Activated B cell treated with CpG ODN at 0.5 μM for 24 hours (primary cell): ENCODE data around the gene ZBTB16. TPM values are rescaled to one million over a fixed set of nuclear protein-coding genes. Genes with fewer than 3 reads are reported as not detected.

Experiments
- ATAC-seq: fragments of 200-7000 bp; cut with Tn5 transposase; one replicate; pipeline ENCODE4 v1.10.0; 2021; ENCODE audit warnings: low read depth, mild to moderate bottlenecking, moderate library complexity
- CTCF ChIA-PET: fragments of 350-600 bp; sonication (Branson Sonifier 250); formaldehyde crosslinking; loops from one replicate; lab custom pipeline; 2021; ENCODE audit warnings: antibody characterized with exemption; lab: Charles Lee
- POLR2A ChIA-PET: fragments of 350-600 bp; sonication (Branson Sonifier 250); formaldehyde crosslinking; loops from one replicate; lab custom pipeline; 2021; ENCODE audit warnings: antibody characterized with exemption; lab: Charles Lee
- DNase-seq: peaks from one replicate; pipeline ENCODE4 v3.0.0; 2022
- H3K27ac Mint-ChIP-seq: one replicate; pipeline ENCODE4 v1.8.0; 2020; ENCODE audit warnings: mixed read lengths
- H3K27me3 Mint-ChIP-seq: one replicate; pipeline ENCODE4 v1.8.0; 2021; ENCODE audit warnings: mixed read lengths
- H3K36me3 Mint-ChIP-seq: one replicate; pipeline ENCODE4 v1.8.0; 2021; ENCODE audit warnings: low read depth, mixed read lengths
- H3K4me1 Mint-ChIP-seq: one replicate; pipeline ENCODE4 v1.8.0; 2021; ENCODE audit warnings: mixed read lengths
- H3K4me3 Mint-ChIP-seq: one replicate; pipeline ENCODE4 v1.8.0; 2020; ENCODE audit warnings: mild to moderate bottlenecking, mixed read lengths
- H3K9me3 Mint-ChIP-seq: one replicate; pipeline ENCODE4 v1.8.0; 2020; ENCODE audit warnings: mixed read lengths
- intact Hi-C: fragments of 100-400 bp; cut with micrococcal nuclease; formaldehyde crosslinking; loops from one replicate; pipeline ENCODE4 v1.15.1; 2024
- total RNA-seq: library from RNA; stranded (reverse); gene quantifications from 2 replicates; pipeline ENCODE4 v1.2.3, GENCODE V29; 2022
- TF ChIP-seq, protein P1 (sequence below): fragments of 200-600 bp; IDR thresholded peaks from one replicate; pipeline ENCODE4 v1.8.0; 2022; ENCODE audit warnings: antibody characterized with exemption, mild to moderate bottlenecking

ZBTB16 gene
- total RNA-seq, 1 donor from 2014 or later = 2.5 TPM

DNA sequence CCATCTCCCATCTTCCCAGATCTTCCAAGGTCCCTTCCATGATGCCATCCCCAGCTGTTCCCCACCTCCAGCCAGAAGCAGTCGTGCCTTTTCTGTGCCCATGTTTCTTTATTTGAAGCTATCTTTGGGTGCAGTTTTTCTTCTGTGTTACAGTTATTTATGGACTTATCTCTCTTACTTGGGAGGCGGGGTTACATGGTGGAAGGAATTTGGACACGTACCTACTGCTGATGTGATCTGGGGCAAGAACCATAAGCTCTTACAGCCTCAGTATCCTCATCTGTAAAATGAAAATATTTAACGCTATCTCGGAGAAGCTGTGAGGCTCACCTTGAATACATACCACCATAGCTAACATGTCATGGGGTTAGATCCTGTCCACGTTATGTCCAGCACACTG is 98.9 kb downstream of the ZBTB16 start:
- CTCF ChIA-PET = interaction anchor here (1.4 kb wide), 1 partner anchor 262 kb away, joined by 4 read pairs; no protein-coding TSS in a partner anchor
- H3K9me3 Mint-ChIP-seq = no peaks in the 10 kb centered on the region
- DNase-seq (no peak), ATAC-seq (no peak)
- peak overlapping the region; percentile 2 for H3K27ac Mint-ChIP-seq
- no peak overlapping the region for H3K4me3 Mint-ChIP-seq
- TF ChIP-seq, protein P1, sequence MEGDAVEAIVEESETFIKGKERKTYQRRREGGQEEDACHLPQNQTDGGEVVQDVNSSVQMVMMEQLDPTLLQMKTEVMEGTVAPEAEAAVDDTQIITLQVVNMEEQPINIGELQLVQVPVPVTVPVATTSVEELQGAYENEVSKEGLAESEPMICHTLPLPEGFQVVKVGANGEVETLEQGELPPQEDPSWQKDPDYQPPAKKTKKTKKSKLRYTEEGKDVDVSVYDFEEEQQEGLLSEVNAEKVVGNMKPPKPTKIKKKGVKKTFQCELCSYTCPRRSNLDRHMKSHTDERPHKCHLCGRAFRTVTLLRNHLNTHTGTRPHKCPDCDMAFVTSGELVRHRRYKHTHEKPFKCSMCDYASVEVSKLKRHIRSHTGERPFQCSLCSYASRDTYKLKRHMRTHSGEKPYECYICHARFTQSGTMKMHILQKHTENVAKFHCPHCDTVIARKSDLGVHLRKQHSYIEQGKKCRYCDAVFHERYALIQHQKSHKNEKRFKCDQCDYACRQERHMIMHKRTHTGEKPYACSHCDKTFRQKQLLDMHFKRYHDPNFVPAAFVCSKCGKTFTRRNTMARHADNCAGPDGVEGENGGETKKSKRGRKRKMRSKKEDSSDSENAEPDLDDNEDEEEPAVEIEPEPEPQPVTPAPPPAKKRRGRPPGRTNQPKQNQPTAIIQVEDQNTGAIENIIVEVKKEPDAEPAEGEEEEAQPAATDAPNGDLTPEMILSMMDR = no peak
- H3K36me3 Mint-ChIP-seq = no peaks in the 10 kb centered on the region
- POLR2A ChIA-PET = interaction anchor here (0.7 to 2.8 kb wide), 3 partner anchors 29 to 181 kb away, joined by 7 to 12 read pairs (median 8); no protein-coding TSS in a partner anchor
- intact Hi-C loops = no loop called here
- no peaks in the 10 kb centered on the region for H3K27me3 Mint-ChIP-seq
- H3K4me1 Mint-ChIP-seq = peaks cover 61% of the 10 kb centered on the region

DNA sequence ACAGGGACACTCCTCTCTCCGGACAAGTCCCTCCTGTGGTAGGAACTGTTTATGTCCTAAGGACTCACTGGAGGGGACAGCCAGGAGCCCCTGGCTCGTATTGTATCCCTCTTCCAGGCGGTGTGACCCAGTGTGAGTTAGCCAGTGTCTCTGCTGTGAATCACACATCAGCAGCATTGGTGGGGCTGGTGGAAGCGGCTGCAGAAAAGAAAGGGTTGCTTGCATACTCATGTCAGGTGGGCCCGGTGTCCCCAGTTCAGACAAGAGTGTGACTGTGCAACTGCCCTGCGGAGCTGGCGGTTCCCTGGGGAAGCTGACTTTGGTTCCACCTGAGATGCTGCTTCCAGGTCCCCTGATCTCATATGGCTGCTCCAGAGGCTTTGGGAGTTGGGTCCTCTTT is 99.4 kb downstream of the ZBTB16 start:
- DNase-seq (no peak), ATAC-seq (no peak)
- intact Hi-C loops = no loop called here
- H3K27ac Mint-ChIP-seq = peak overlapping the region; percentile 82
- TF ChIP-seq, protein P1 = no peak
- POLR2A ChIA-PET = interaction anchor here (0.7 to 2.8 kb wide), 3 partner anchors 28 to 182 kb away, joined by 7 to 12 read pairs (median 8); no protein-coding TSS in a partner anchor
- peaks cover 66% of the 10 kb centered on the region for H3K4me1 Mint-ChIP-seq
- no peaks in the 10 kb centered on the region for H3K27me3 Mint-ChIP-seq
- CTCF ChIA-PET = interaction anchor here (1.4 kb wide), 1 partner anchor 262 kb away, joined by 4 read pairs; no protein-coding TSS in a partner anchor
- H3K4me3 Mint-ChIP-seq = no peak overlapping the region
- H3K36me3 Mint-ChIP-seq = no peaks in the 10 kb centered on the region
- no peaks in the 10 kb centered on the region for H3K9me3 Mint-ChIP-seq

DNA sequence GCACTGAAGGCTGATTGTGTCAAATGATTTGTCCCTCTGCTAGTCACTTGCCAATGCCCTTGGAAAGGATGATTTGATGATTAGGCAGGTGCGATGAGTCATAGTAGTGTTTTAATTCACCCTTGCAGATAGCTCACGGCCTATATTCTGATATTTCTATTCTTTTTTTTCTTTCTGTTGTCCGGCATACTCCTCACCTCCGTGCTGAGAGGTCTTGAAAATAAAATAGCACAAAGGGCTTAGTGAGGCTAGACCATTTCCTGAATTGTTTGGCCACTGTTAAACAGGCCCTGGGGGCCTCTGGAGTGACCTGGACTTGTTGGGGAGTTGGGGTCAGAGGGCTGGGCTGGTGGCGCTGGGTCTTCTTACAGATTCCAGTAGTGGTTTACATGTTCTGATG is 99.8 kb downstream of the ZBTB16 start:
- no peaks in the 10 kb centered on the region for H3K9me3 Mint-ChIP-seq
- ATAC-seq (no peak), DNase-seq (no peak)
- intact Hi-C loops = no loop called here
- H3K27me3 Mint-ChIP-seq = no peaks in the 10 kb centered on the region
- TF ChIP-seq, protein P1 = no peak
- CTCF ChIA-PET = interaction anchor here (1.0 to 2.8 kb wide), 6 partner anchors 28 to 263 kb away, joined by 3 to 16 read pairs (median 4); no protein-coding TSS in a partner anchor
- H3K4me1 Mint-ChIP-seq = peaks cover 69% of the 10 kb centered on the region
- POLR2A ChIA-PET = interaction anchor here (1.0 to 2.8 kb wide), 5 partner anchors 28 to 182 kb away, joined by 3 to 12 read pairs (median 8); no protein-coding TSS in a partner anchor
- no peaks in the 10 kb centered on the region for H3K36me3 Mint-ChIP-seq
- H3K27ac Mint-ChIP-seq = peak overlapping the region; percentile 82
- H3K4me3 Mint-ChIP-seq = peak overlapping the region; percentile 62

DNA sequence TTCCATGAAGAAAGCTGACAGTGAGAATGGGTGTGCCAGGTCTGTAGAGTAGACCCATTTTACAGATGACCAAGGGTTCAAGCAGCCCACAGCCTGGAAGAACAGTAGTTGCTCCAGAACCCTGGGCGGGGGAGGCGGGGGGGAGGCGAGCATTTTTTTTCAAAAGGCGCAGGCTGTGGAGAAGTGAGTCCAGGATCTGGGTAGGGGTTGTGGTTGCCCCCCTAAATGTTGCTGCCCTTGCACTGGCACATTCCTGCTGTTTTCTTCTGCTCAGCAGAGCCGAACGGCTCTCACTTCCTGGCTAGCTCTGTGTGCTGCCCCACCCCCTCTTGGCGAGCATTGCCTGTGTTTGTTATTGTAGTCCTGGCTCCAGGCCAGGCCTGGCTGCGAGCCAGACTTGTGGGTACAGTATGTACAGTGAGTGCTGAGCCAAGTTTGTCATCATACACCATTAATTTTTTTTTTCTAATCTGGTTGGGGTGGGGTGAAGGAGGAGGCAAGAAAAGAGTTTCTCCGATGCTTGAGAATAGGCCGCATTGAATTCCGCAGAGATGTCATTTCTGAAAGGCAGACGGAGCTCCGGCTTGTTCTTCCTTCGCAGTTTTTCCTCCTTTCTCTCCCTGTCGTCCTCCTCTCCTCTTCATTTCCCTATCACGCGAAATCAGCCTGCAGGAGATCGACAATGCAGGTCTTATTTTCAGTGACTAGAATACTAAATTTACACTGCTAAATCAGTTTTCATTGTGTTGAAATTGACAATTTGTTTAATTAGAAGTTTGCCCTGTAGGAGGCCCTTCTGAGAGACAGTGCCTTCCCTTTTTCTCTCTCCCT is 100.5 kb downstream of the ZBTB16 start:
- CTCF ChIA-PET = interaction anchor here (0.9 to 2.8 kb wide), 6 partner anchors 19 to 264 kb away, joined by 3 to 16 read pairs (median 4); no protein-coding TSS in a partner anchor
- intact Hi-C loops = loop anchor here (1.0 to 10.0 kb wide), 4 partner anchors 27 to 245 kb away; partner anchors contain the start of genes C11orf71 and RBM7
- H3K9me3 Mint-ChIP-seq = no peaks in the 10 kb centered on the region
- H3K36me3 Mint-ChIP-seq = no peaks in the 10 kb centered on the region
- peak overlapping the region; percentile 62 for H3K4me3 Mint-ChIP-seq
- peak; percentile 95 for ATAC-seq
- peak overlapping the region; percentile 82 for H3K27ac Mint-ChIP-seq
- peak; percentile 79 for DNase-seq
- peaks cover 72% of the 10 kb centered on the region for H3K4me1 Mint-ChIP-seq
- no peaks in the 10 kb centered on the region for H3K27me3 Mint-ChIP-seq
- POLR2A ChIA-PET = interaction anchor here (0.6 to 2.8 kb wide), 6 partner anchors 16 to 183 kb away, joined by 3 to 12 read pairs (median 7); no protein-coding TSS in a partner anchor
- TF ChIP-seq, protein P1 = no peak
